IMR-90 (cell line): Measurements from ENCODE around the gene VHLL. TPM values are rescaled to one million over a fixed set of nuclear protein-coding genes. Genes with fewer than 3 reads are reported as not detected.
A peak's percentile ranks its signal among the peaks of the same experiment; 100 is the strongest.

Experiments used
- ATAC-seq: fragments of 200-7000 bp; cut with Tn5 transposase; 2 replicates; pipeline ENCODE4 v1.9.1; 2020; ENCODE audit warnings: low read depth, mild to moderate bottlenecking, moderate library complexity
- BruUV-seq: library from RNA; stranded (reverse); fragments of 400-500 nt; replicated peaks from 2 replicates; lab custom pipeline; 2021; lab: Mats Ljungman, UMichigan
- CTCF ChIA-PET: fragments of 300-600 bp; formaldehyde crosslinking; extraction: SDS; loops from one replicate; lab custom pipeline; 2021; ENCODE audit warnings: antibody characterized with exemption; lab: Yijun Ruan, JAX
- POLR2A ChIA-PET: fragments of 300-600 bp; sonication (Branson Sonifier 250); formaldehyde crosslinking; loops from one replicate; lab custom pipeline; 2022; ENCODE audit warnings: antibody characterized with exemption; ENCODE audit not compliant: unreplicated experiment; lab: Charles Lee
- DNase-seq: peaks from one replicate; pipeline ENCODE4 v3.0.0; 2013
- H2AFZ ChIP-seq: replicated peaks from 2 replicates; pipeline ENCODE3; 2013; ENCODE audit warnings: low read length, mild to moderate bottlenecking; ENCODE audit not compliant: poor library complexity
- H2AK5ac ChIP-seq: 2 replicates; pipeline ENCODE4 v1.6.1; 2013; ENCODE audit warnings: low read depth, low read length, inconsistent platforms
- H2AK9ac ChIP-seq: replicated peaks from 2 replicates; pipeline ENCODE3; 2013; ENCODE audit warnings: mild to moderate bottlenecking, low read depth, low read length, moderate library complexity; ENCODE audit not compliant: poor library complexity
- H2BK120ac ChIP-seq: 2 replicates; pipeline ENCODE4 v1.6.1; 2013; ENCODE audit warnings: low read depth, low read length, inconsistent platforms
- H2BK15ac ChIP-seq: 3 replicates; pipeline ENCODE4 v1.6.1; 2013; ENCODE audit warnings: low read depth, low read length, inconsistent platforms
- H2BK20ac ChIP-seq: 2 replicates; pipeline ENCODE4 v1.6.1; 2013; ENCODE audit warnings: low read depth, mild to moderate bottlenecking, inconsistent platforms, low read length, moderate library complexity
- H2BK5ac ChIP-seq: 2 replicates; pipeline ENCODE4 v1.6.1; 2013; ENCODE audit warnings: mild to moderate bottlenecking, low read depth, low read length, inconsistent platforms; ENCODE audit not compliant: poor library complexity, severe bottlenecking
- H3K14ac ChIP-seq: replicated peaks from 2 replicates; pipeline ENCODE4 v1.6.1; 2013; ENCODE audit warnings: low read depth, low read length, inconsistent platforms
- H3K18ac ChIP-seq: 2 replicates; pipeline ENCODE4 v1.6.1; 2013; ENCODE audit warnings: low read depth, low read length, control low read depth
- H3K23ac ChIP-seq: 2 replicates; pipeline ENCODE4 v1.6.1; 2013; ENCODE audit warnings: low read depth, low read length, inconsistent platforms
- H3K27ac ChIP-seq: 2 replicates; pipeline ENCODE4 v1.5.1; 2013; ENCODE audit warnings: mild to moderate bottlenecking, control low read depth, low read length; ENCODE audit not compliant: insufficient read depth
- H3K27me3 ChIP-seq: 2 replicates; pipeline ENCODE4 v1.6.1; 2013; ENCODE audit warnings: low read length; ENCODE audit not compliant: control insufficient read depth, insufficient read depth
- H3K36me3 ChIP-seq: 2 replicates; pipeline ENCODE4 v1.6.1; 2013; ENCODE audit warnings: low read length, mixed read lengths; ENCODE audit not compliant: control insufficient read depth, insufficient read depth
- H3K4ac ChIP-seq: 2 replicates; pipeline ENCODE4 v1.6.1; 2013; ENCODE audit warnings: low read depth, low read length, inconsistent platforms
- H3K4me1 ChIP-seq: 2 replicates; pipeline ENCODE4 v1.6.1; 2013; ENCODE audit warnings: low read length, mixed read lengths; ENCODE audit not compliant: control insufficient read depth, insufficient read depth
- H3K4me2 ChIP-seq: 2 replicates; pipeline ENCODE4 v1.6.1; 2013; ENCODE audit warnings: low read depth, mild to moderate bottlenecking, control low read depth, low read length, moderate library complexity
- H3K4me3 ChIP-seq: 2 replicates; pipeline ENCODE4 v1.5.1; 2013; ENCODE audit warnings: low read depth, mild to moderate bottlenecking, control low read depth, low read length, moderate library complexity; ENCODE audit not compliant: insufficient read depth
- H3K56ac ChIP-seq: 2 replicates; pipeline ENCODE4 v1.6.1; 2013; ENCODE audit warnings: low read length, inconsistent platforms; ENCODE audit not compliant: insufficient read depth; ENCODE audit errors: extremely low read depth
- H3K79me1 ChIP-seq, 2 experiments: 2 replicates each; pipeline ENCODE4 v1.6.1; 2013; ENCODE audit warnings: low read length in 2 of 2, inconsistent platforms in 1 of 2, low read depth in 1 of 2
- H3K9ac ChIP-seq: 2 replicates; pipeline ENCODE4 v1.6.1; 2013; ENCODE audit warnings: low read depth, low read length, control low read depth
- H3K9me1 ChIP-seq: 2 replicates; pipeline ENCODE4 v1.6.1; 2013; ENCODE audit warnings: low read length, inconsistent platforms; ENCODE audit not compliant: insufficient read depth
- H3K9me3 ChIP-seq: 2 replicates; pipeline ENCODE4 v1.6.1; 2013; ENCODE audit warnings: low read length; ENCODE audit not compliant: control insufficient read depth, insufficient read depth
- H4K20me1 ChIP-seq: 2 replicates; pipeline ENCODE4 v1.6.1; 2013; ENCODE audit warnings: low read length, inconsistent platforms; ENCODE audit not compliant: insufficient read depth
- H4K5ac ChIP-seq: 2 replicates; pipeline ENCODE4 v1.6.1; 2013; ENCODE audit warnings: mild to moderate bottlenecking, low read depth, low read length, control low read depth
- H4K8ac ChIP-seq, 2 experiments: 2 replicates each; pipeline ENCODE4 v1.6.1; 2013; ENCODE audit warnings: low read depth in 2 of 2, low read length in 2 of 2, control low read depth in 1 of 2, inconsistent platforms in 1 of 2
- H4K91ac ChIP-seq: 2 replicates; pipeline ENCODE4 v1.6.1; 2013; ENCODE audit warnings: low read depth, low read length, inconsistent platforms; ENCODE audit not compliant: insufficient read depth
- BHLHE40 ChIP-seq: fragments of 150-350 bp; IDR thresholded peaks from 2 replicates; pipeline ENCODE4 v1.6.1; 2016; ENCODE audit warnings: mild to moderate bottlenecking, low read depth, low read length
- CEBPB ChIP-seq: IDR thresholded peaks from 2 replicates; pipeline ENCODE4 v1.6.1; 2012; ENCODE audit warnings: low read depth, low read length, improper control_type of control experiment
- CHD1 ChIP-seq: IDR thresholded peaks from 2 replicates; pipeline ENCODE4 v1.6.1; 2012; ENCODE audit warnings: low read depth, low read length, improper control_type of control experiment
- FOS ChIP-seq: fragments of 150-350 bp; IDR thresholded peaks from 2 replicates; pipeline ENCODE4 v1.6.1; 2016; ENCODE audit warnings: low read depth, low read length
- MAFK ChIP-seq: IDR thresholded peaks from 2 replicates; pipeline ENCODE4 v1.6.1; 2012; ENCODE audit warnings: low read depth, low read length, improper control_type of control experiment
- MAZ ChIP-seq: IDR thresholded peaks from 2 replicates; pipeline ENCODE4 v1.6.1; 2012; ENCODE audit warnings: low read depth, mild to moderate bottlenecking, low read length, improper control_type of control experiment, moderate library complexity, borderline replicate concordance
- MXI1 ChIP-seq: IDR thresholded peaks from 2 replicates; pipeline ENCODE4 v1.6.1; 2012; ENCODE audit warnings: low read depth, mild to moderate bottlenecking, low read length, moderate library complexity, borderline replicate concordance
- NFE2L2 ChIP-seq: fragments of 150-350 bp; IDR thresholded peaks from 2 replicates; pipeline ENCODE4 v1.6.1; 2016; ENCODE audit warnings: low read depth, mild to moderate bottlenecking, low read length
- POLR2A ChIP-seq: IDR thresholded peaks from 2 replicates; pipeline ENCODE4 v1.6.1; 2012; ENCODE audit warnings: mild to moderate bottlenecking, low read depth, low read length
- RAD21 ChIP-seq: IDR thresholded peaks from 2 replicates; pipeline ENCODE4 v1.6.1; 2012; ENCODE audit warnings: low read length, improper control_type of control experiment
- RCOR1 ChIP-seq: IDR thresholded peaks from 2 replicates; pipeline ENCODE4 v1.6.1; 2012; ENCODE audit warnings: mild to moderate bottlenecking, low read length, improper control_type of control experiment; ENCODE audit not compliant: insufficient replicate concordance
- RFX5 ChIP-seq: IDR thresholded peaks from 2 replicates; pipeline ENCODE4 v1.8.0; 2012; ENCODE audit warnings: low read depth, mild to moderate bottlenecking, low read length, moderate library complexity
- SMC3 ChIP-seq: fragments of 150-350 bp; IDR thresholded peaks from 2 replicates; pipeline ENCODE4 v1.6.1; 2016; ENCODE audit warnings: low read depth, mild to moderate bottlenecking, antibody characterized with exemption, low read length, moderate library complexity
- WGBS, 2 experiments: methylation state at CpG; one replicate each; pipeline versions ENCODE4 v1.1.5 to v1.1.7; 2013; ENCODE audit warnings: missing lambda C conversion rate in 2 of 2; ENCODE audit not compliant: insufficient read length in 1 of 2; ENCODE audit errors: extremely low coverage in 2 of 2; 5-methylcytosine and 5-hydroxymethylcytosine counted together
- dilution Hi-C: fragments of 300-500 bp; cut with HindIII; formaldehyde crosslinking; loops from one replicate; pipeline ENCODE4 v1.14.3; 2018; ENCODE audit warnings: low sequenced_read_pairs; ENCODE audit not compliant: unreplicated experiment
- in situ Hi-C: fragments of 300-500 bp; cut with MboI; formaldehyde crosslinking; loops from 3 replicates; pipeline ENCODE4 v1.14.3; 2019; ENCODE audit warnings: low sequenced_read_pairs, inconsistent platforms, mixed read lengths
- intact Hi-C: fragments of 100-400 bp; cut with micrococcal nuclease; formaldehyde crosslinking; loops from 2 replicates; pipeline ENCODE4 v1.10.0; 2022
- polyA plus RNA-seq, 3 experiments: library from polyadenylated mRNA; depleted of rRNA; stranded (reverse); fragments of >200 nt; gene quantifications; 2 replicates each; pipeline ENCODE4 v1.2.3, GENCODE V29; 2012; ENCODE audit warnings: low replicate concordance in 1 of 3
- total RNA-seq: library from RNA; depleted of rRNA; stranded (reverse); fragments of >200 nt; gene quantifications from 2 replicates; pipeline ENCODE4 v1.2.3, GENCODE V29; 2012

VHLL gene
- total and polyA plus RNA-seq, 2 of the 4 experiments (the other 2 are of a cell fraction) = not detected

DNA sequence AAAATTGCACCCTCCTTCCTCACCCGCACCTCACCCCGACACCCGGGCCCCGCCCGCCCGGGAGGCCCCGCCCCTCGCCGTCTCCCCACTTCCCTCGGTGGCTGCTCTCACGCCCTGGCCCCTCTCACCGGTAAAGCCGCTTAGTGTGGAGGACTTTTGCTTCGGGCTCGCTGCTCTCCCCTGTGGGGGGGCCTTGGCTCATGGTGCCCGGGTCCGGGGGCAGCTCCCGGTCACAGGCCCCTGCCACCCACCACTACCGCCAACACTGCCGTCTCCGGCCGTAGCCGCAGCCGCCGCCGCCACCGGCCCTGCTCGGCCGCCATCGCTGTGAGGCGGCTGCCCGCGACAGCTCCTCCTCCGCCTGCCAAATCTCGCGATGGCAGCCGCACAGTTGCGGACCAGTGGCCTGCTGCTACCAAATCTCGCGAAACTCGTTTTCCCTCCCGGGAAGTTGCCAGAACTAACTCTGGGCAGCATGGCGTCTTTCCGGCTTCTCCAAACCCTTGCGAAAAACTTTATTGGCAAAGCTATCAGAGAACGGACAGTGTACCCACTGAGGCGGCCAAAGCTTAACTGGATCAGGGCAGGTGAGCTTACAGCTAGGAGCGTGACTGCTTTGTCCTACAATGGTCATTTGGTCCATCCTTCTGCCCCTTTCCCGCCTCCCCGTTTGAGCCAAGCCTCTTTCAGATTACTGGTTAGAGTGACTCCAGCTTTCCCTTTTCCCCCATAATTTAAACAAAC, 16.5 kb downstream of the VHLL start, which contains the start of gene SMG5:
Gene SMG5, minus strand, starts transcription at position 347 of the 744 bp plus-strand sequence. Its CDS starts 145 bp downstream, at position 202.
- Histone ChIP-seq H4K5ac (peak within 1 kb of the TSS; percentile 74), H4K91ac (peak within 1 kb of the TSS; percentile 85), H3K4ac (peak within 1 kb of the TSS; percentile 95), H4K20me1 (peaks cover 32% of the 10 kb centered on the region), H2BK15ac (peak within 1 kb of the TSS; percentile 22; the same call in 2 of the 3 replicates), H3K4me1 (peaks cover 9% of the 10 kb centered on the region), H2AK5ac (peak within 1 kb of the TSS; percentile 76), H3K27me3 (no peaks in the 10 kb centered on the region), H3K27ac (peak within 1 kb of the TSS; percentile 78), H3K4me3 (peak within 1 kb of the TSS; percentile 67), H2AFZ (peak within 1 kb of the TSS; percentile 92), H4K8ac (peak within 1 kb of the TSS; percentile 72 to 99), H3K9me1 (peaks cover 7% of the 10 kb centered on the region), H2BK120ac (peak within 1 kb of the TSS; percentile 67), H3K4me2 (peak within 1 kb of the TSS; percentile 90), H3K18ac (peak within 1 kb of the TSS; percentile 35; the same call in 1 of the 2 replicates), H3K79me1 (peaks cover 45 to 66% of the 10 kb centered on the region in 2 experiments; a peak in 3 of 4 replicates), H3K36me3 (peaks cover 14% of the 10 kb centered on the region), H2BK5ac (peak within 1 kb of the TSS; percentile 67), H3K9me3 (no peaks in the 10 kb centered on the region), H3K23ac (peak within 1 kb of the TSS; percentile 97), H3K56ac (peak within 1 kb of the TSS; percentile 79), H3K9ac (peak within 1 kb of the TSS; percentile 86), H2BK20ac (no peak within 1 kb of the TSS), H3K14ac (peak within 1 kb of the TSS; percentile 99), H2AK9ac (peak within 1 kb of the TSS; percentile 92)
- ChIA-PET CTCF (no interaction called here), POLR2A (interaction anchor here (0.6 to 1.7 kb wide), 3 partner anchors 13 to 70 kb away, joined by 4 to 8 read pairs (median 4); partner anchors contain the start of genes GLMP and PMF1)
- intact Hi-C loops (no loop called here), in situ Hi-C loops (no loop called here), dilution Hi-C loops (no loop called here)
- BruUV-seq = no TSS peak
- DNase-seq = peak; percentile 99
- peak; percentile 39; the same call in 1 of the 2 replicates for TF ChIP-seq MAZ
- no peak for TF ChIP-seq SMC3
- TF ChIP-seq BHLHE40 = no peak
- TF ChIP-seq POLR2A = peak; percentile 97
- TF ChIP-seq CEBPB = no peak
- TF ChIP-seq MAFK = no peak
- no peak for TF ChIP-seq RFX5
- TF ChIP-seq FOS = peak; percentile 30; the same call in 1 of the 2 replicates
- TF ChIP-seq RAD21 = no peak
- peak; percentile 82 for TF ChIP-seq MXI1
- no peak for TF ChIP-seq NFE2L2
- TF ChIP-seq RCOR1 = no peak
- no peak for TF ChIP-seq CHD1
- ATAC-seq = peak; percentile 97
- WGBS, 2 experiments = 0% methylated on average over 32 of the region's 50 CpGs; no CpG with 5 or more reads in 1 of the 2 experiments
